GM19452 (cell line): ENCODE results near the gene PRKCZ.
"Not testable (repeated sequence)": the region's sequence is repeated elsewhere in the genome, so short reads cannot be mapped to it uniquely, and the experiment has no call there.

Experiments
- ATAC-seq: cut with Tn5 transposase; IDR thresholded peaks from one replicate; pipeline ENCODE4 v1.9.1; 2021; ENCODE audit not compliant: unreplicated experiment

The PRKCZ gene

DNA sequence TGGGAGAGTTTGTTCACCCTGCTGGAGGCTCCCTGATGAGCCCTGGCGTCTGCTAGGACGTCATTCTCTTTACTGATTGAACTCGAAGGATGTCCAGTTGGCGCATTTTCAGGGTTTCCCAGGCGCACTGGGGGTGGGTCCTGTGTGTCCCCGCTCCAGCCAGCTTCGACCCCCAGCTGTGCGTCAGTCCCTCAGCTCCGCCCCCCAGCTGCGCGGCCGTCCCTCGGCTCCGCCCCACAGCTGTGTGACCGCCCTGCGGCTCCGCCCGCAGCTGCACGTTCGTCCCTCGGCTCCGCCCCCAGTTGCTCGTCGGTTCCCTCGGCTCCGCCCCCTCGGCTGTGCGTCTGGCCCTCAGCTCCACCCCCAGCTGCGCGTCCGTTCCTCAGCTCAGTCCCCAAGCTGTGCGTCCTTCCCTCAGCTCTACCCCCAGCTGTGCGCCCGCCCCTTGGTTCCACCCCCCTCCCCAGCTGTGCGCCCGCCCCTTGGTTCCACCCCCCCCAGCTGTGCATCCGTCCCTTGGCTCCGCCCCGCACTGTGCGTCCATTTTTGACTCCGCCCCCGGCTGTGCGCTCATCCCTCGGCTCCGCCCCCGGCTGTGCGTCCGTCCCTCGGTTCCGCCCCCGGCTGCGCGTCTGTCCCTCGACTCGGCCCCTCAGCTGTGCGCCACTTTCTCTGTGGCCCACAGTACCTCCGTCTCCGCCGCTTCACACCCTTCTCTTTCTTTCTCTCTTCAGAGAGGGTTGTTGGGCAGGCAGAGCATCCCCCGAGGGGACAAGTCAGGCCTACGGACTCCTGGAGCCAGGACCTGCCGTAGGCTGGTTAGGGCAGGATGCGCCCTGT is 83.0 kb downstream of the PRKCZ start:
- ATAC-seq = peak; percentile 81

DNA sequence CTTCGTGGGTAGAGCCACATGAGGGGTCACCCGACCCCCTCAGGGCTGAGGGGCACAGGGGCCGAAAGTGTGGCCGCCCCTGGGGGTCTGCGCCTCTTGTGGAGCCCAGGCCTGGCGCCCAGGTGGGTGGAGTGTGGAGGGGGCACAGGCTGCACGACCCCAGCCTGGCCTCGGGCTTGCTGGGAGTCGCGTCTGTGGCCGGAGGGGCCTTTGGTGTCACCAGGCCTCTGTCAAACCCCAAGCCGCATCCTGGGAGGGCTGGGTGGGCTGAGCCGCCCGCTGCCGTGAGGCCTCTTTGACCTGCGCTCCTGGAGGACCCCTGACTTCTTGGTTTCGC is 83.6 kb downstream of the PRKCZ start:
- no peak for ATAC-seq

GRCh38 chr1:2134266-2134620 is 84.0 kb downstream of the PRKCZ start:
- ATAC-seq = no peak

DNA sequence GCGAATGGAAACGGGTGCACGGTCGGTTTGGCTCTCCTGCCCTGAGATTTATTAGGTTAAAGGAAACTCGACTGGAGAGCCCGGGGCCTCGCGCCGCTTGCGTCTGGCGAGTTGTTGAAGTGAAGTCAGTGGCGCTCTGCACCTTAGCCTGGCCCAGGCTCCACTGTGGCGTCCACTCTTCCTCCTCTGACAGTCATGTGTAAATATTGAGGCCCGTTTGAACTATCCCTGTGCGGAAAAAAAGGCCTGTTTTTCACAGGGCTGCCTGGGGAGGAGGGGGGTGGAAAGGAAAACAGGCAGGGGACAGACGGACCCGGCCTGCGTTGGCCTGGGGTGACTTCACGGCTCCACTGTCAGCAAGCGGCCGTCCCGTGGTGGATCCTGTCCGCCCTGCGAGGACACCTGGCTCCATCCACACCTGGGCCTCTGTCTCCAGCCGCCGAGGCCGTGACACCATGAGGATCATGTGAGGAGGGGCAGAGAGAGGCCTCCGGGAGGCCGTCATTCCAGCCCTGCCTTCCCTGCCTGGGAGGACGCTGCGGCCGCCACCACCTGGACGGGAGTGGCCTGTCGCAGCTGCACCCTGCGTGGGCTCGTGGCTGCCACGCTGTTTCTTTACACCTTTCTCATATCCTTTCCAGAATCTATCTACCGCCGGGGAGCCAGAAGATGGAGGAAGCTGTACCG is 84.6 kb downstream of the PRKCZ start:
- no peak for ATAC-seq

DNA sequence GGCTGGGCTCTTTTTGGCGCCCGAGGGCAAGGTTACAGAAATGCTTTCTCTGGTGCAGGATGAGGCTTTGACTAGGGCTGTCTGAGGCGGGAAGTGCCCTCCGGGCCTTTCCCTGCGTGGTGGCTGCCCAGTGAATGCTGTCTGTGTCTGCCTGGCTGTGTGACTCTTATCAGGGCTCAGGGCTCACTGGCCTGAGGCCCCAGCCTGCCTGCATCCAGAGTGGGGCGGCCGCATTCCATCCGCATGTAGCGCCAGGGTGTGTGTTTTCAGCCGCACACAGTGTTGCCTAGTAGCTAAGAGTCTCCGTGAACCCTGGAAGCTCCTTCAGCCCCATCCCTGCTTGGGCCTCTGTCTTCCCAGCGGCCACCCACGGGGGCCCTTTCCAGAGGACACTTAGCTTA is 85.2 kb downstream of the PRKCZ start:
- ATAC-seq = no peak

DNA sequence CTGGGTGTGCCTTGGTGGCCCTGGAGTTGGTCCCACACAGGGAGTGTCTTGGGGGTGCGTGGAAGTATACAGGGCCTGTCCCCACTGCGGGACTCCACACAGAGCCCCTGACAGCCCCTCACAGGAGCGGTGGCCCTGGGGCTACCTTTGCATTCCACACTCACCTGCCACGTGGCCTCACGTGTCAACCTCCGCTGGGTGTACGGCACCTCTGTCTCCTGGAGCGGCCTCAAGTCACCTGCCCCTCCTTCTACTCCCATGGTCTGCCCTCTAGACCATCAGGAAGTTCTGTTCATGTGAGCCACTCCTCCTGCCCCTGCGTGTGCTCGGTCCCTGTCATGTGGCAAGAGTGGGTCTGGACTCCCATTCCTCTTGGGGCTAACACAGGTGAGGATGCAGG is 85.7 kb downstream of the PRKCZ start:
- ATAC-seq = no peak

DNA sequence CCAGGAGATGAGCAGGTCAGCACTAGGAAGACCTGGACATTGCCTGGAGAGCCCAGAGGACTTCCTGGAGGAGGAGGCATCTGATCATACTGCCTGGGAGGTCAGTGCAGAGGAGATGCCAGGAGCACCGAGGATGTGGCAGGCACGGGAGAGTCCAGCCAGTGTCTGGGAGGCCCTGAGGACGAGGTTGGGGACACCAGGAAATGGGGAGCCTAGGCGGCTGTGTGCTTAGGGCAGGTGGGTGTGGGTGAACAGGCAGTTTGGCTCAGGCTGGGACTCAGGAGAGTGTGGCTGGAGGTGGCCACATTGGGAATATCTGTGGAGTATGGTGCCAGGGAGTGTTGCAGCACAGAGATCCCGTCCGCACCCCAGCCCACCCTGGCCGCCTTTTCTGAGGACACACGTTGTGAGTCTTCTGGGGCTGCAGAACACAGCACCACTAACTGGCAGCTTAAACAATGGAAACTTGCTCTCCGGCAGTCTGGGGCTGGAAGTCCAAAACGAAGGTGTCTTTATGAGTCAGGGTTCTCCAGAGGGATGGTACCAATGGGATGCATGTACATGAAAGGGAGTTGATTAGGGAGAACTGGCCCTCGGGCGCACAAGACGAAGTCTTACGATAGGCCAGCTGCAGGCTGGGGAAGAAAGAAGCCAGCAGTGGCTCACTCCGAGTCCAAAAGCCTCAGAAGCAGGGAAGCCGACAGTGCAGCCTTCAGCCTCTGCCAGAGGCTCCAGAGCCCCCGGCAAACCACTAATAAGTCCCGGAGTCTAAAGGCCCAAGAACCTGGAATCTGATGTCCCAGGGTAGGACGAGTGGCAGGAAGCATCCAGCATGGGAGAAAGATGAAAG is 86.4 kb downstream of the PRKCZ start:
- ATAC-seq = no peak

GRCh38 chr1:2137257-2138121 is 87.3 kb downstream of the PRKCZ start:
- no peak for ATAC-seq

DNA sequence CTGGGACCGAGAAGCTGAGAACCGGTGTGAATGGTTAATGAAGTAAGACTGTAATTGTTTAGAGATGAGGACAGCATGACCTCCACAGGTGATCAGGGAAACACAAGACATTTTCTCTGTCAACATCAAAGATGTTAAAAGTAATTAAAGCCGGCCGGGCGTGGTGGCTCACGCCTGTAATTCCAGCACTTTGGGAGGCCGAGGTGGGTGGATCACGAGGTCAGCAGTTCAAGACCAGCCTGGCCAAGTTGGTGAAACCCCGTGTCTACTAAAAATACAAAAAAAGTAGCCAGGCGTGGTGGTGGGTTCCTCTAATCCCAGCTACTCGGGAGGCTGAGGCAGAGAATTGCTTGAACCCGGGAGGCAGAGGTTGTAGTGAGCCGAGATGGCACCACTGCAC is 88.9 kb downstream of the PRKCZ start:
- ATAC-seq = not testable (repeated sequence)

DNA sequence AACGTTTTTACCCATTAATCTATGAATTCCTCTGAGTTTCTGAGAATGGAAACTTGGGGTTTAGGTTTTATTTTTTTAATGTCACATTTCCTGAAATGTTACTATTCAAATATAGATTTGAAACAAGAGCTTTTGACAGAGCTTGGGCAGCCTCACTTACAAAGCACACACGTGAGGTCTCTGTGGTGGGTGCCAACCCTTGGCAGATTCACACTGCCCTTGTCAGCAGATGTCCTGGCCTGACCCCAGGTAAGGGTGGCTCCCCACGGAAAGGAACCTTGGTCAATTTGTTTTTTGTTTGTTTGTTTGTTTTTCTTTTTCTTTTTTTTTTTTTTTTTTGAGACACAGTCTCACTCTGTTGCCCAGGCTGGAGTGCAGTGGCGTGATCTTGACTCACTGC is 90.8 kb downstream of the PRKCZ start:
- ATAC-seq = no peak

- no peak for ATAC-seq
Observed at GRCh38 chr1:2143814-2144500, 93.7 kb downstream of the PRKCZ start.

- ATAC-seq = no peak
Observed at GRCh38 chr1:2144501-2145090, 94.4 kb downstream of the PRKCZ start.

GRCh38 chr1:2145946-2146835 is 96.0 kb downstream of the PRKCZ start:
- no peak for ATAC-seq

DNA sequence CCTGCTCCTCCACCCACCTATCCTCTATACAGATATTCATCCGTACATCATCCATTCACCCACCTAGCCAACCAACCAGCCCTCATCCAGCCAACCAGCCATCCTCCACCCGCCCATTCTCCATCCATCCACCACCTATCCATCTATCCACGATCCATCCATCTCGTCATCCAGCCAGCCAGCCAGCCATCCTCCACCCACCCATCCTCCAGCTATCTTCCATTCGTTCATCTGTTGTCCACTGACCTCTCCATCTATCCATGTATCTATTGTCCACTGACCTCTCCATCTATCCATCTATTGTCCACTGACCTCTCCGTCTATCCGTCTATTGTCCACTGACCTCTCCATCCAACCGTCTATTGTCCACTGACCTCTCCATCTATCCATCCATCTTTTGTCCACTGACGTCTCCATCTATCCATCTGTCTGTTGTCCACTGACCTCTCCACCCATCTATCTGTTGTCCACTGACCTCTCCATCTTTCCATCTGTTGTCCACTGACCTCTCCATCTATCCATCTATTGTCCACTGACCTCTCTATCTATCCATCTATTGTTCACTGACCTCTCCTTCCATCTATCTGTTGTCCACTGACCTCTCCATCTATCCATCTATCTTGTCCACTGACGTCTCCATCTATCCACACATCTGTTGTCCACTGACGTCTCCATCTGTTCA is 96.8 kb downstream of the PRKCZ start:
- no peak for ATAC-seq

DNA sequence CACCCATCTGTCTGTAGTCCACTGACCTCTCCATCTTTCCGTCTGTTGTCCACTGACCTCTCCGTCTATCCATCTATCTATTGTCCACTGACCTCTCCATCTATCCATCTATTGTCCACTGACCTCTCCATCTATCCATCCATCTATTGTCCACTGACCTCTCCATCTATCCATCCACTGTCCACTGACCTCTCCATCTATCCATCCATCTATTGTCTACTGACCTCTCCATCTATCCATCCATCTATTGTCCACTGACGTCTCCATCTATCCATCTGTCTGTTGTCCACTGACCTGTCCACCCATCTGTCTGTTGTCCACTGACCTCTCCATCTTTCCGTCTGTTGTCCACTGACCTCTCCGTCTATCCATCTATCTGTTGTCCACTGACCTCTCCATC is 97.7 kb downstream of the PRKCZ start:
- ATAC-seq = not testable (repeated sequence)

DNA sequence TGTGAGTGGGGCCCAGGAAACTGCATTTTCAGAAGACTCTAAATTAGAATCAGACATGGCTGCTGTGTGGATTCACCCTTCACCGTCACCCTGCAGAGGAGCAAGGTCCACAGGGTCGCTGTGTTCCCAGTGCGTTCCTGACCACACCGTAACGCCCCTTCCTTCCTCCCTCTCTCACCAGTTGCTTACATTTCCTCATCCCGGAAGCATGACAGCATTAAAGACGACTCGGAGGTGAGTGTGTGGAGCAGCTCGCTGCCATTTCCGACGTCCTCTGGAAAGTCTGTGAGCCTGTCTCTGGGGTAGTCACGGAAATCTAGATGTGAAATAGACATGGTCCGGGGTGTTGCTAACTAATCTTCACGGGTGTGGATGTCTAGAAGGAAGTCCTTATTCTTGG is 98.5 kb downstream of the PRKCZ start:
- no peak for ATAC-seq

DNA sequence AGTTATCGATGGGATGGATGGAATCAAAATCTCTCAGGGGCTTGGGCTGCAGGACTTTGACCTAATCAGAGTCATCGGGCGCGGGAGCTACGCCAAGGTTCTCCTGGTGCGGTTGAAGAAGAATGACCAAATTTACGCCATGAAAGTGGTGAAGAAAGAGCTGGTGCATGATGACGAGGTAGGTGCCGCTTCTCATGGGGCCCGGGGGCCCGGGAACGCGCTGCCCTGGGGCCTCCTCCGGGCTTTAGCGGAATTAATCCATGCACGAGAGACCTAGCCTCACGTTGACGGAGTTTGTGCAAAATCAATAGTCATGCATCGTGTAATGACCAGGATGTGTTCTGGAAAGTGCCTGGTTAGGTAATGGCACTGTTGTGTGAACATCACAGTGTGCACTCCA is 100.6 kb downstream of the PRKCZ start:
- ATAC-seq = no peak

GRCh38 chr1:2151252-2151651 is 101.0 kb downstream of the PRKCZ start:
- no peak for ATAC-seq
